Tibial nerve (tissue), 4 donors: ENCODE data around the gene ILKAP.

ENCODE experiments used
- EP300 ChIP-seq, 2 donors: sonication (generic); formaldehyde crosslinking; IDR thresholded peaks; one replicate each; pipeline ENCODE4 v1.6.1; 2017; ENCODE audit warnings: antibody characterized with exemption in 2 of 2, mild to moderate bottlenecking in 1 of 2
- TF ChIP-seq, protein P1 (sequence below), 5 experiments: fragments of 200-600 bp in 3 of 5; fragments of 450-650 bp in 2 of 5; sonication (generic) in 3 of 5; IDR thresholded peaks; one replicate each; pipeline ENCODE4 v1.5.1; 2016 to 2019; ENCODE audit warnings: antibody characterized with exemption in 5 of 5, mild to moderate bottlenecking in 3 of 5, moderate library complexity in 2 of 5

DNA sequence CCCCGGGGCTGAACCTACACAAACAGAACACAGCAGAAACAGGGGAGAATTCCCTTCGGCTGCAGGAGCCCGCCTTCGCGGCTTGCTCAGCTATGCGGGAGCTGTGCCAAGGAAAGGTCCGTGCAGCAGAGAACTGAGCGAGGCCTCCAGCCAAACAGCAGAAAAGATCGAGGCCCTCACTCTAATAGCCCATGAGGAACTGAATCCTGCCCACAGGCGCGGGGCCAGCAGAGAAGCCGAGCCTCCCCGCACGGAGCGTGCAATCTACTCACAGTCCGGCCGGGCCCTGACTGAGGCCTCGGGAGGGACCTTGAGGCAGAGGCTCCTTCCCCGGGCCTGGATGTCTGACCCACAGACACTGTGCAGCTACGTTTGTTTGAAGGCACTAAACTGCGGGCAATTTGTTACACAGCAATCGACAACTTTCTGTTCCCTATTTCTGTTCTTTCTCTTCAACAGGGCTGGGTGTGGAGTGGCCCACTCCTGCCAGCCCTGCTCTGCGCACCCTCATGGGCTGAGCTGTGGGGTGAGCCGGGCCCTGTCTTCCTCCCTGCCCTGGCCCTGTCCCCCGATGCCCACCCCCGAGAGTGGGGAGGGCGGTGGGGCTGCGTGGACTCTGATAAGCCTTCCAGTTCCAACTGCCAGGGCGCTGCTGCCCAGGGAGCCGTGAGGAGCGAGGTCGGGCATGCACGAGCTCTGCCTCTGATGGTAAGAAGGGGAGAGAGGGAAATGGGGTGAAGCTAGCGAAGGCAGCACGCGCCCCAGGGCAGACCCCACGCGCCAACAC is 22.6 kb upstream of the ILKAP start:
- TF ChIP-seq, protein P1, sequence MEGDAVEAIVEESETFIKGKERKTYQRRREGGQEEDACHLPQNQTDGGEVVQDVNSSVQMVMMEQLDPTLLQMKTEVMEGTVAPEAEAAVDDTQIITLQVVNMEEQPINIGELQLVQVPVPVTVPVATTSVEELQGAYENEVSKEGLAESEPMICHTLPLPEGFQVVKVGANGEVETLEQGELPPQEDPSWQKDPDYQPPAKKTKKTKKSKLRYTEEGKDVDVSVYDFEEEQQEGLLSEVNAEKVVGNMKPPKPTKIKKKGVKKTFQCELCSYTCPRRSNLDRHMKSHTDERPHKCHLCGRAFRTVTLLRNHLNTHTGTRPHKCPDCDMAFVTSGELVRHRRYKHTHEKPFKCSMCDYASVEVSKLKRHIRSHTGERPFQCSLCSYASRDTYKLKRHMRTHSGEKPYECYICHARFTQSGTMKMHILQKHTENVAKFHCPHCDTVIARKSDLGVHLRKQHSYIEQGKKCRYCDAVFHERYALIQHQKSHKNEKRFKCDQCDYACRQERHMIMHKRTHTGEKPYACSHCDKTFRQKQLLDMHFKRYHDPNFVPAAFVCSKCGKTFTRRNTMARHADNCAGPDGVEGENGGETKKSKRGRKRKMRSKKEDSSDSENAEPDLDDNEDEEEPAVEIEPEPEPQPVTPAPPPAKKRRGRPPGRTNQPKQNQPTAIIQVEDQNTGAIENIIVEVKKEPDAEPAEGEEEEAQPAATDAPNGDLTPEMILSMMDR (IDR thresholded peaks at IDR 0.05): no peak
- no peak for TF ChIP-seq EP300 (IDR thresholded peaks at IDR 0.05)
